Stomach (tissue), 4 donors: ENCODE data around the gene LIPM.

Experiments used
- CTCF ChIP-seq, 7 experiments: fragments of 450-650 bp in 4 of 7; fragments of 200-600 bp in 3 of 7; sonication (generic) in 3 of 7; IDR thresholded peaks; one replicate each; pipeline ENCODE4 v1.5.1; 2016 to 2019; ENCODE audit warnings: antibody characterized with exemption in 7 of 7, control low read depth in 2 of 7, mild to moderate bottlenecking in 1 of 7
- EP300 ChIP-seq: sonication (generic); formaldehyde crosslinking; IDR thresholded peaks from one replicate; pipeline ENCODE4 v1.6.1; 2017; ENCODE audit warnings: antibody characterized with exemption
- POLR2A ChIP-seq, 4 donors: fragments of 450-650 bp; IDR thresholded peaks; one replicate each; pipeline ENCODE4 v1.6.1; 2016; ENCODE audit warnings: antibody characterized with exemption in 4 of 4, control low read depth in 2 of 4, mild to moderate bottlenecking in 1 of 4, moderate library complexity in 1 of 4
- POLR2AphosphoS5 ChIP-seq, 3 donors: sonication (generic); formaldehyde crosslinking; IDR thresholded peaks; one replicate each; pipeline ENCODE4 v1.6.1; 2016; ENCODE audit warnings: antibody characterized with exemption in 3 of 3

- no peak for TF ChIP-seq CTCF (IDR thresholded peaks at IDR 0.05)
- TF ChIP-seq EP300: no peak
- no peak for TF ChIP-seq POLR2A (IDR thresholded peaks at IDR 0.05)
- TF ChIP-seq POLR2AphosphoS5 (IDR thresholded peaks at IDR 0.05): no peak
Observed at GRCh38 chr10:88832376-88832775, 29.8 kb downstream of the LIPM start.
